GM12891 (cell line): ENCODE measurements around the gene SF1.

Experiments
- POLR2A ChIP-seq: IDR thresholded peaks from 2 replicates; pipeline ENCODE4 v1.6.1; 2011; ENCODE audit warnings: low read depth, low read length, control low read depth
- POLR2AphosphoS5 ChIP-seq: IDR thresholded peaks from 2 replicates; pipeline ENCODE4 v1.6.1; 2011; ENCODE audit warnings: low read depth, low read length, control low read depth
- SPI1 ChIP-seq: IDR thresholded peaks from 2 replicates; pipeline ENCODE4 v1.6.1; 2011; ENCODE audit warnings: low read depth, low read length, control low read depth
- TAF1 ChIP-seq: IDR thresholded peaks from 2 replicates; pipeline ENCODE4 v1.6.1; 2011; ENCODE audit warnings: low read depth, low read length, control low read depth

GRCh38 chr11:64718084-64718779 is 60.1 kb downstream of the SF1 start:
- TF ChIP-seq POLR2A, result no peak
- TF ChIP-seq POLR2AphosphoS5, result no peak
- TF ChIP-seq TAF1, result no peak
- TF ChIP-seq SPI1, result no peak
